GM06990 (cell line): ENCODE data around the gene ADAM11.
"Not testable (repeated sequence)": the region's sequence is repeated elsewhere in the genome, so short reads cannot be mapped to it uniquely, and the experiment has no call there.

Experiments
- DNase-seq: peaks from one replicate; pipeline ENCODE4 v3.0.0-alpha.2; 2011; ENCODE audit not compliant: insufficient read length; ENCODE audit errors: extremely low read depth
- H3K27me3 ChIP-seq: replicated peaks from 2 replicates; pipeline ENCODE4 v1.6.0; 2011; ENCODE audit warnings: low read length; ENCODE audit not compliant: control insufficient read depth, insufficient read depth
- H3K36me3 ChIP-seq: 2 replicates; pipeline ENCODE4 v1.5.1; 2011; ENCODE audit warnings: low read length; ENCODE audit not compliant: control insufficient read depth, insufficient read depth
- H3K4me3 ChIP-seq: replicated peaks from 2 replicates; pipeline ENCODE4 v1.5.1; 2011; ENCODE audit warnings: low read depth, mild to moderate bottlenecking, control low read depth, low read length
- TF ChIP-seq, protein P1 (sequence below): IDR thresholded peaks from 2 replicates; pipeline ENCODE4 v1.5.1; 2011; ENCODE audit warnings: low read length, control low read depth, mild to moderate bottlenecking, inconsistent platforms; ENCODE audit not compliant: insufficient read depth, poor library complexity, severe bottlenecking

The ADAM11 gene

DNA sequence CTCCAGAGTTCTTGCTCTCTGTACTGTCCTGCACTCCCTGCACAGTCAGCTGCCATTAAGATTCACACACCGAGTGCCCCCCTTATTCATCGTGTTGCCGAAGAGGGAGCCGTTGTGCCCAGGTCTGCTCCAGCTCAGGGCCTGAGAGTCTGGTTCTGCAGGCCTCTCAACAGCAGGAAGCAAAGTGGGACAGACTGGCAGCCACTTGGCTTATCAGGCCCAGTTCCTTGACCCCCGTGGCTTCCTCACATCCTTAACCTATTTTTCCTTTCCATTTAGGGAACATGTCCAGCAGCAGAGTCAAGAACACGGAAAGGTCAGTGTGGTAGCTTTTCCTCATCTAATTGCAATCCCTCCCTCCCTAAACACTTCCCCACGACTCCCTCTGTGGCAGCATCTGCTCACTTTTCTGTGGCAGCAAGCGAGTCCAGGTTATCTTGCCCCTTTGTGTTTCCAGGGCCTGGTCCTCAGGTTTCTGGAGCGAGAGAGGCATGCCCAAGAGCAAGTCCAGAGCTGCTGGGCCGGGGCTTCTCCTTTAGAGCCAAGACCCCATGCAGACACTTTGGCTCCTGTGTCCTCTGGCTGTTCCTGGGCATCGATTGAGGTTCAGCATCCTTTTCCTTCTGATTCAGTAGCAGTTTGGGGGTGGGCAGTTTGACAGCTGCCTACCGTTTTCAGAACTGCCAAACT lies 22.1 kb upstream of the ADAM11 start:
- Histone ChIP-seq H3K36me3 (peaks cover 12% of the 10 kb centered on the region), H3K4me3 (no peak overlapping the region), H3K27me3 (no peaks in the 10 kb centered on the region)
- no peak for DNase-seq
- TF ChIP-seq, protein P1, sequence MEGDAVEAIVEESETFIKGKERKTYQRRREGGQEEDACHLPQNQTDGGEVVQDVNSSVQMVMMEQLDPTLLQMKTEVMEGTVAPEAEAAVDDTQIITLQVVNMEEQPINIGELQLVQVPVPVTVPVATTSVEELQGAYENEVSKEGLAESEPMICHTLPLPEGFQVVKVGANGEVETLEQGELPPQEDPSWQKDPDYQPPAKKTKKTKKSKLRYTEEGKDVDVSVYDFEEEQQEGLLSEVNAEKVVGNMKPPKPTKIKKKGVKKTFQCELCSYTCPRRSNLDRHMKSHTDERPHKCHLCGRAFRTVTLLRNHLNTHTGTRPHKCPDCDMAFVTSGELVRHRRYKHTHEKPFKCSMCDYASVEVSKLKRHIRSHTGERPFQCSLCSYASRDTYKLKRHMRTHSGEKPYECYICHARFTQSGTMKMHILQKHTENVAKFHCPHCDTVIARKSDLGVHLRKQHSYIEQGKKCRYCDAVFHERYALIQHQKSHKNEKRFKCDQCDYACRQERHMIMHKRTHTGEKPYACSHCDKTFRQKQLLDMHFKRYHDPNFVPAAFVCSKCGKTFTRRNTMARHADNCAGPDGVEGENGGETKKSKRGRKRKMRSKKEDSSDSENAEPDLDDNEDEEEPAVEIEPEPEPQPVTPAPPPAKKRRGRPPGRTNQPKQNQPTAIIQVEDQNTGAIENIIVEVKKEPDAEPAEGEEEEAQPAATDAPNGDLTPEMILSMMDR: no peak

DNA sequence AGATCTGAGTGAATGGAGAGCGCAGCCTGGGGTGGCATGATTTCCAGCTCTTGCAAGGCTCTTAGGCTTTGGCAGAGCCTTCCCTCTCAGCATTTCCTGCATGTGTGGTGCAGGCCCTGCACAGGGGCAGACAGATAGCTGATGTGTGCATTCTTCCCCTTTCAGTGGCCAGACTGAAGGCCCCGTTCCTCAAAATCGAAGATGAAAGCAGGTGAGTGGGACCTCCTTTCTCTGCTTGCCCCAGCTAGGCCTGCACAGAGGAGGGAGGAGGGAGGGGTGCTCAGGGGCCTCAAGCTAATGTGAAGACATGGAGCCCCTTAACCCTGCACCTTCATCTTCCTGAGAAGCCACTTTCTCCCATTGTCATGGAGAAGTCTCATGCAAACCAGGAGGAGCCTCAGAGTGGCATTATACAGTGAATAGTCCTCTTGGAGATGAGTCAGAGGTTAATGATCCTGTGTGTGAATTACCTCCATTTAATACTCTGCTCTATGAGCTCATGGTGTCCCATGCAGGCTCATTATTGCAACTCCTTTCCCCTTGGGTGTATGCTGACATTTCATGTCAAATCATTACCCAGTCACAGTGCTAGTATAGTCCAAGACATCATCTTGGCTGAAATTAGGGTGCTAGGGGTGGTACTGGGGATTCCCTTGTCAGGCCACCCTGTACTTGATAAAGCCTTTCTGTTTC lies 20.4 kb upstream of the ADAM11 start:
- H3K4me3 ChIP-seq: no peak overlapping the region
- H3K27me3 ChIP-seq: no peaks in the 10 kb centered on the region
- TF ChIP-seq, protein P1: no peak
- DNase-seq: no peak
- H3K36me3 ChIP-seq: peaks cover 9% of the 10 kb centered on the region

DNA sequence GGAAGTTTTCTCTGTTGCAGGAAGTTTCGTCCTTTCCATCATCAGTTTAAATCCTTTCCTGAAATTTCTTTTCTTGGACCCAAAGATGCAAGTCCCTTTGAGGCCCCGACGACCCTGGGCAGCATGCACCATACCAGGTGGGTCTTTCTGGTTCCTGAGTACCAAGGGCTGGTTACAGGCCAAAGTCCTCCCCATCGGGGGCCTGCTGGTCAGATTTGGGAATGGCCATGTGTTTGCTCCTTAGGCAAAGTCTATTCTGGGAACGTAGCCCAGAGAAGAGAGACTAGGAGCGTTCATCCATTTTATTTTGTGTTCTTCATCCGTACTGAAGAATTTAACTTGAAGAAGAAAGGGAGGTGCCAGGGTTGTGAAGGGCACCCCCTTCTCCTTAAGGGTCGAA lies 17.5 kb upstream of the ADAM11 start:
- DNase-seq: no peak
- Histone ChIP-seq H3K27me3 (no peaks in the 10 kb centered on the region), H3K36me3 (peaks cover 3% of the 10 kb centered on the region), H3K4me3 (no peak overlapping the region)
- TF ChIP-seq, protein P1: no peak

DNA sequence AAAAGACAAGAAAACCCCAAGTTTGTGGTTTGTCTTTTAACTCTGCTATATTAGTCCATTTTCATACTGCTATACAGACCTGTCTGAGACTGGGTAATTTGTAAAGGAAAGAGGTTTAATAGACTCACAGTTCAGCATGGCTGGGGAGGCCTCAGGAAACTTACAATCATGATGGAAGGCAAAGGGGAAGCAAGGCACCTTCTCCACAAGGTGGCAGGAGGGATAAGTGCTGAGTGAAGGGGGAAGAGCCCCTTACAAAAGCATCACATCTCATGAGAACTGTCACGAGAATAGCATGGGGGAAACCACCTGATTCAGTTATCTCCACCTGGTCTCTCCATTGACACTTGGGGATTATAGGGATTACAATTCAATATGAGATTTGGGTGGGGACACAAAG lies 13.5 kb upstream of the ADAM11 start:
- TF ChIP-seq, protein P1: no peak
- Histone ChIP-seq H3K36me3 (peaks cover 20% of the 10 kb centered on the region), H3K27me3 (no peaks in the 10 kb centered on the region), H3K4me3 (no peak overlapping the region)
- no peak for DNase-seq

DNA sequence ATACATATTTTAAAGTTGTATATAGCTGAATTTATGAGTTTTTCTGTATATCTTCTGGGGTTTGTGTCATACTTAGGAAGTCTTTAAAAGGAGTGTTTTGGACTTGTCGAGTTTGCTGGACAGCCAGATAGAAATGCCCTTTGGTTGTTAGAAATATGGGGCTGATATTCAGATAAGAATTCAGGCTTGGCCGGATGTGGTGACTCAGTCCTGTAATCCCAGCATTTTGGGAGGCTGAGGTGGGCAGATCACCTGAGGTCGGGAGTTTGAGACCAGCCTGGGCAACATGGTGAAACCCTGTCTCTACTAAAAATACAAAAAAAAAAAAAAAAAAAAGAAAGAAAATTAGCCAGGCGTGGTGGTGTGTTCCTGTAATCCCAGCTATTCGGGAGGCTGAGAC lies 13.1 kb upstream of the ADAM11 start:
- H3K4me3 ChIP-seq, H3K27me3 ChIP-seq, DNase-seq: not testable (repeated sequence)
- peaks cover 23% of the 10 kb centered on the region for H3K36me3 ChIP-seq

DNA sequence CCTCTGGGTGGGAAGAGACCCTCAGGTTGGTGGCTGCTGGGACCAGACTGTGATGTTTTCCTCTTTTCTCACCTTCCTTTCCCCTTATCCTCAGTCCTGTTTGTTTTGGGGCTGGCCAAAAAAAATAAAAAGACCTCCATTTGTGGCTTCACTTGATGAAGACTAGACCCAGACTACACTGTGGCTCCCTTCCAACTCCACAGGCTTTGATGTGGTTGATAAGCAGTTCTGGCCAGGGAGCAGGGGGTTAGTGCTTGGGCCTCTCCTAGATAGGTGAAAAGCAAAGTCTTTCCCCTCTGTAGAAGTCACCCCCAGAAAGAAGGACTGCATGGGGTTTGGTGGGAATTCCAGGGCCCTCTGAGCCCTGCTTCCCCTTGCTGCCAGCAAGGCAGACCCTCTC lies 11.2 kb upstream of the ADAM11 start:
- Histone ChIP-seq H3K4me3 (no peak overlapping the region), H3K27me3 (no peaks in the 10 kb centered on the region), H3K36me3 (peaks cover 27% of the 10 kb centered on the region)
- TF ChIP-seq, protein P1: no peak
- DNase-seq: no peak
